Activated gamma-delta T cell treated with Interleukin-2 at 50 U/mL for 16 hours (primary cell): ENCODE data around the gene DNA2.
A peak's percentile ranks its signal among the peaks of the same experiment; 100 is the strongest.

Source experiments
- DNase-seq: peaks from one replicate; pipeline ENCODE4 v3.0.0-alpha.2; 2020

DNA2 gene

GRCh38 chr10:68440898-68441297, 30.9 kb downstream of the DNA2 start:
- no peak for DNase-seq

GRCh38 chr10:68435803-68436202, 36.0 kb downstream of the DNA2 start:
- no peak for DNase-seq

GRCh38 chr10:68434657-68435056, 37.1 kb downstream of the DNA2 start:
- DNase-seq, result no peak

DNA sequence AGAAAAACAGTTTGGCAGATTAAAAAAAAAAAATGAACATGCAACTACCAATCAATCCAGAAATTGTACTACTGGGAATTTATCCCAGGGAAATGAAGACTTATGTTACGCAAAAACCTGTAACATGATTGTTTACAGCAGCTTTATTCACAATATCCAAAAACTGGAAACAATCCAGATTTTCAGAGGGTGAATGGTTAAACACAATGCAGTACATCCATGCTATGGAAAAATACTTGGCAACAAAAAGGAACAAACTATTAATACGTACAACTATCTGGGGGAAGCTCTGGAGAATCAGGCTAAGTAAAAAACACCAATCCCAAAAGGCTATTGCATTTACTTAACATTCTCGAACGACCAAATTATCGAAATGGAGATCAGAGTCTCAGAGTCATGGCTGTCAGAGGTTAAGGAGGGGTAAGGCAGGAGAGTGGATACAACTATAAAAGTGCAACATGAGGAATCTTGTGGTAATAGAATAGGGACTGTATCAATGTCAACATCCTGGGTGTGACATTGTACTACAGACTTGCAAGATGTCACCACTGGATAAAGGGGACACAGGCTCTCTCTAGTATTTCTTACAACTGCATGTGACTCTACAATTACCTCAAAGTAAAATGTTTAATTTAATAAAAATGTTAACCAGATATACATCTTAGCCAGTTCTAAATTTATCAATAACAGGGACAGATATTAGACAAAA, 43.2 kb downstream of the DNA2 start:
- DNase-seq, result no peak

GRCh38 chr10:68424454-68425014, 47.2 kb downstream of the DNA2 start:
- no peak for DNase-seq

DNA sequence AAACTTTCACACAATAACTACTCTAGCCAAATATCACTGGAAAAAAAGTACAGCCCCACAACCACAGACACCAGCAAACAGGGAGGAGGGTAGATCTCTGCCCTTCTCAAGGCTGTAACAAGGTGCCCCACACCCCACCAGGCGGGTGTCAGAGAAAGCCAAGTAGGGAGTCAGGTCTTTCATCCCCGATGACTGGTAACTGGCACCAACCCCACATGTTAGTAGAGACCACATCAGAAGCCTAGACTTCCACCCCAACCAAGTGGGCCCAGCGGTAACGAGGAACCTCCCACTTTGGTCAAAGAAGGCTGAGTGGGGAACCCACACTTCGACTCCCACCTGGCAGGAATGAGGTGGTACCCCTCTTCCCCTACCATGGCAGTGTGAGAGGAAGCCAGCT, 48.3 kb downstream of the DNA2 start:
- peak; percentile 16 for DNase-seq

DNA sequence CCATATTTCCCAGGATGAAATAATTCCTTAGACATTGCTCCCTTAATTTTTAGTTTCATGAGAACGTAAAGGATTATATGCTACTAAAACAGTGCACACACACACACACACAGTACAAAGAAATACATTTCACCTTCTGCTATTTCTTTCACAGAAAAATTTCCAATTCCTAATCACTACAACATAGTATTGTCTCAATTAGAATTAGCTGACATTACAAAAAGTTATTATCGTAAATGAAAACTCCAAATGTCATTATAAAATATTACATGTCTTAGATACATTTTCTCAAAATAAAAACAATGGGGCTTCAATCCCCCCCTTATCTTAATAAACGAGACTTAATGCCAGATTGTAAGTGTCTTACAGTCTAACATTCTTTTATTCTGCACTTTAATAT, 52.4 kb downstream of the DNA2 start:
- no peak for DNase-seq

DNA sequence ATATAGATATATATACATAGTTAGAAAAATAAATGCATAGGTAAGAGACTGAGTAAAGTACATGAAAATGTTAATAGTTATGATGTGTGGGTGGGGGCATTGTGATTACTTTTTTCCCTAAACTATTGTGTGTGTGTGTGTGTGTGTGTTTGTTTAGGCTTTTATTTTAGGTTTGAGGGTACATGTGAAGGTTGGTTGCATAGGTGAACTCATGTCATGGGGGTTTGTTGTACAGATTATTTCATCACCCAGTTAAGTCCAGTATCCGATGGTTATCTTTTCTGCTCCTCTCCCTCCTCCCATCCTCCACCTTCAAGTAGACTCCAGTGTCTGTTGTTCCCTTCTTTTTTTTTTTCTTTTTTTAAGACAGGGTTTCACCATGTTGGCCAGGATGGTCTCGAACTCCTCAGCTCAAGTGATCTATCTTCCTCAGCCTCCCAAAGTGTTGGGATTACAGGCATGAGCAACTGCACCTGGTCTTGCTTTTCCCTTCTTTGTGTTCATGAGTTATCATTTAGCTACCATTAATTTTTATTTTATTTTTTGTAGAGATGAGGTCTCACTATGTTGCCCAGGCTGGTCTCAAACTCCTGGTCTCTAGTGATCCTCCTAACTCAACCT, 62.8 kb downstream of the DNA2 start:
- DNase-seq, result no peak

DNA sequence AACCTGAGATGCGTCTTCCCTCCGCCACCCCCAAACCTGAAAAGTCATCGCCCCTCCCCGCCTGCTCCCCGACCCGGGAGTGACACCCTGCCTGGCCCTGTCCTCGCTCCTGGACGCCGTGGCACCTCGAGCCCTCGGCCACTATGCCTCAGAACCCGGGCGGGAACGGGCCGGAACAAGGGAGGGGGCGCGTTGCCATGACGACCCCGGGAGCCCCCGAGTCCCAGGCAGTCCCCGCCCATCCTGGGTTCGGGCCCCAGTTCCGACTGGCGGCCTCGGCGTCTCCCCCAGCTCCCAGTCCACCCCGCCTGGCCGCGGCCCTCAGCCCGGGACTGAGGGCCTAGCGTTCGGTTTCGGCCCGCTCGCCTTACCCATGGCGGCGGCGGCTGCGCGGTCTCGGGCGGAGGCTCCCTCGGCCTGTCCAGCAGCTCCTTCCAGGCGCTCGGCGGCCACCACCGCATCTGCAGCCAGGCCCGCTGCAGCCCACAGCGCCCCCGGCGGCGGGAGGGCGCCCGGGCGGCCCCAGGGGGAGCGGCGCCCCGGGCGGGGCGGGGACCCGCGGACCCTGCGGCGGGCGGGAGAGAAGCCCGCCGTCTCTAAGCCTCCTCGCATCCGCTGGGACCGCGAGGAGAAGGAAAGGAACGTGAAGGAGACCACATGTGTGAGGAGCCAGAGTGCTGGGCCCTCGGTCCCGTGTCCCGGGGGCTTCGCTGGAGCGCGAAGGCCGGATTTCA, 64.8 kb downstream of the DNA2 start, which contains the start of gene RUFY2:
Gene RUFY2, minus strand, starts transcription at position 463 of the 734 bp plus-strand sequence. Its CDS starts 88 bp downstream, at position 375.
- peak; percentile 68 for DNase-seq

DNA sequence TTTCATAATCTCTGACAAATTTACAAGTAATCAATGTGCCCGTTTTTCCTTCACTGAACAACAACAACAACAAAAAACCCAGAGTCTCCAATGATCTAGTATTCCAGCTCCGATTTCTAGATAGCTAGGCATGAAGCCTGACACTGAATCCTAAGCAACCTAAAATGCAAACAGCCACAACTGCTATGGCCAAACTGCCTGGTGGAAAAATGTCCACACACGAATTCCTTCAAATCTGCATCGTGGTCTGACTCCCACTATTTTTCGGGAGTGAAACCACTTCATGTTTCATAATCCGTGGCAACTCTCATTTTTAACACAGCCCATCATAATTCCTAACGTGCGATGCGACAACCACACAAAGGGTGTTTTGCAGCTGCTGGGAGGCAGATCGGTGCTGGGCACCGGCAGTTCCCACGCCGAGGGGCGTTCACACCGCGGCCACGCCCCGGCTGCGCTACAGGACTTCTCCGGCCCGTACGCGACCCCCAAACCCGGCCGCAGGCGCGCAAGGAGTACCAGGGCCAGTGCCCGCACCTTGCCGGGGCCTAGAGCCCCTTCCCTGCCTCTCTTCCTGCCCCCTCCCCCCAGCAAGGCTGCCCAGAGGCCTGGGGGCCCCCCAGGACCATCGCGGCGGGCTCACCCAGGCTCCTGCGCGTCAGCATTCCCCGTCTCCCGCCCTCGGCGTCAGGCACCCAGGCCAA, 65.5 kb downstream of the DNA2 start:
- peak; percentile 6 for DNase-seq

- DNase-seq, result no peak
These were observed 68.1 kb downstream of the DNA2 start for GRCh38 chr10:68403701-68404100.

DNA sequence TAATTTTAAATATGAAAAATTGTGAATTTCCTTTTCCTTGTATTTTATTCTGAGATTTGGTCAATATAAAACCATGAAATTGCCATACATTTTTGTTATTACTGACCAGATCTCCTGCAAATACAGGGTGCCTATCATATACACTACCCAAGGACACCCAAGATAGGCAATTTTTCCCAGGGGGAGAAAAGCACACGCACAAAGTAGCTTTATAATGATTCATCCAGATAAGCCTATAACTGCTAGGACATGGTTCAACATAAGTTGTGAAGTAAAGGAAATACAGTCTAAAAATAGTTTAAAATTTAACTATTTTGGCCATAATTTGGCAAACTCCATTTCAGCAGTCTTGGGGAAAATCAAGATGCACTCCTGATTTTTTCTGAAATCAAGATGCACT, 69.5 kb downstream of the DNA2 start:
- no peak for DNase-seq

DNA sequence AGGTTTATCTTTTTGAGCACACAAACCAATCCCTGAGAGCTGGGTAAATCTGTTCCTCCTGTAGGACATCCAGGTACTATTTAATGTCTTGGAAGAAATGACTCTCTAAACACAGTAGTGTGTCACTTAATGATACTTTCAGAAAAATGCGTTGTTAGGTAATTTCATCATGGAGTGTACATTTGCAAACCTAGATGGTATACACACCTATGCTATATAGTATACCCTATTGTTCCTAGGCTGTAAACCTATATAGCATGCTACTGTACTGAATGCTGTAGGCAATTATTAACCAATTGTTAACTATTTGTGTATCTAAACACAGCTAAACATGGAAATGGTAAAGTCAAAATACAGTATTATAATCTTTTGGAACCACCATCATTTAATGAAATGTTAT, 74.8 kb downstream of the DNA2 start:
- no peak for DNase-seq

DNA sequence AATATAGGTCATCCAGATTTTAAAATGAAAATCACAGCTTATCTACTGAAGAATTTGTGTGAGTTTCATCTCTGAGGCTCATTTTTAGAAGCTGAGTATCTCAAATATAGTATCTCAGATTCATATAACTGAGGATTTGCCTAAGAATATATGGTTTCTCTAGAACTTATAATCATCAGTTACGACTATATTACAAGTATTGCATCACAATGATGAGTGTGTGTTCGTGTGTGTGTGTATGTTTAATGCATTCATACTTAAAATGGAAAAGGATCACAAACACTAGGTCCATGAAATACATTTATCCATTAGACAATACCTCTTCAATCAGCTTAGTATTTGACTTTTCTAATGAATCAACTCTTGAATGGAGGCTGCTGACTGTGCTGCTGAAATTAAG, 86.0 kb downstream of the DNA2 start:
- no peak for DNase-seq

DNA sequence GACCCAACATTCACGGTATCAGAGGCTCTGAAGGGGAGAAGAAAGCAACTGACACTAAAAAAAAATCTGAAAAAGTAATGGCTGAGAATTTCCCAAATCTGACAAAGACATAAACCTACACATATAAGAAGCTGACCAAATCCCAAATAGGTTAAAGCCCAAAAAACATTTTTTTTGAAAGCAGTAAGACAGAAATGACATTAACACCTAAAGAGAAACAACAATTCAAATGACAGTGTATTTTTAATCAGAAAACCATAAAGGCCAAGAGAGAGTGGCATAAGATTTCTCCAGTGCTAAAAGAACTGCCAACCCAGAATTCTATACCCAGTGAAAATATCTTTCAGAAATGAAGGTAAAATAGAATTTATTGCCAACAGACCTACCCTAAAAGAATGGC, 100.2 kb downstream of the DNA2 start:
- DNase-seq, result no peak

GRCh38 chr10:68367121-68367520, 104.7 kb downstream of the DNA2 start:
- no peak for DNase-seq

DNA sequence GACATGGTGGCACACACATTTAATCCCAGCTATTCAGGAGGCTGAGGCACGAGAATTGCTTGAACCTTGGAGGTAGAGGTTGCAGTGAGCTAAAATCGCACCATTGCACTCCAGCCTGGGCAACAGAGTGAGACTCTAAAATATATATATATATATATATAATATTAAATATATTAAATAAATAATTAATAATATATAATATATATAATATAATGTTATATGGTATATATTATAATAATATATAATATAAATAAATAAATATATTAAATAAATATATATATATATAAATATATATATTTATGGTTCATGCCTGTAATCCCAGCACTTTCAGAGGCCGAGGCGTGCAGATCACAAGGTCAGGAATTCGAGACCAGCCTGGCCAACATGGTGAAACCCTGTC, 105.2 kb downstream of the DNA2 start:
- no peak for DNase-seq

- no peak for DNase-seq
These were observed 106.2 kb downstream of the DNA2 start for GRCh38 chr10:68365611-68366010.

DNA sequence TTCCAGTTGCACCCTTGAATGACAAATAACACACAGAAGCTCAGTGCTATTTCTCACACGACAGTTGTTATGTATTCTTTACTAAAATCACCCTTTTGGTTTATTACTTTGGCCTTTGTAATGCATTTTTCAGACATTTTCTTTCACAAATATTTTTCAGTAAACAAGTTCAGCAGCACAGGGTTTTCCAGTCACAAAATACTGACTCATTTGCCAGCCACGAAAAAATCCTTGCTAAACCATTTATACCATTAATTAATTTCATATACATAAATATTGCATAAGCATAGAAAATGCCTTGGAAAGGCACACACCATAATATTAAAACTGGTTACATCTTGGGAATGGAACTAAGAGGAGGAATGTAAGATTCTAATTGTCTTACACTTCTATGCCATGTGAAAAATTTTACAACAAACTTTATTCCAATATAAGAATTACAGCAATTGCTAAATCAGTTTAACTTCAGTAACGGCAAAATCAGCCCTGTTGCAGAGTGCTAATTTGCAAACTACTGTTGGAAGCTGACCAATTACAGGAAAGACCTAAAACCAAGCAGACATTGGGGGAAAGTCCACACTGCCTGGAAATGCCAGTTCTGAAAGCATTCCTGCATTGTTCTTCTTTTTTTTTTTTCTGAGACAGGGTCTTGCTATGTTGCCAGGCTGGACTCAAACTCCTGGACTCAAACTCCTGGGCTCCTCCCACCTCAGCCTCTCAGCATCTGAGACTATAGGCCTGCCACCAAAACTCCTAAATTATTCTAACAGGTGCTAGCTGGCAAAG, 107.5 kb downstream of the DNA2 start:
- no peak for DNase-seq
